ENCODE results near the gene EID3. TPM values are rescaled to one million over a fixed set of nuclear protein-coding genes. Genes with fewer than 3 reads are reported as not detected.

The EID3 gene
- total and polyA plus RNA-seq, 2 of the 8 experiments (the other 6 are each of a cell fraction or from before 2014, with no cell fraction given), result 1.2 to 2.8 TPM

- Histone ChIP-seq H3K27ac (ENCODE audit: low read depth, low read length) (no peak overlapping the region), H2AK5ac (ENCODE audit: low read depth, low read length) (no peak overlapping the region), H3K36me3 (ENCODE audit: control insufficient read depth in 2 of 4, insufficient read depth in 4 of 4, low read length in 3 of 4) (peaks cover 19 to 64% (median 43%) of the 10 kb centered on the region in 4 experiments), H3K23me2 (ENCODE audit: low read depth, low read length) (no peaks in the 10 kb centered on the region), H3K56ac (replicated peaks; ENCODE audit: insufficient read length, low read depth, low read length) (no peak overlapping the region), H2BK5ac (ENCODE audit: low read depth, low read length) (no peak overlapping the region), H4K5ac (ENCODE audit: insufficient read length, low read depth, low read length) (no peak overlapping the region), H3K27me3 (replicated peaks in 1 of 4; ENCODE audit: control insufficient read depth in 3 of 4, extremely low read depth in 1 of 4, insufficient read depth in 3 of 4, low read length in 3 of 4) (no peaks in the 10 kb centered on the region), H3K4ac (replicated peaks; ENCODE audit: insufficient read length, low read depth, low read length) (no peak overlapping the region), H3K23ac (ENCODE audit: insufficient read length) (no peak overlapping the region), H4K8ac (ENCODE audit: extremely low read depth, insufficient read depth, low read length) (no peak overlapping the region), H2AFZ (ENCODE audit: low read length) (no peak overlapping the region), H2BK120ac (replicated peaks; ENCODE audit: low read depth, low read length) (no peak overlapping the region), H3K4me1 (replicated peaks in 1 of 4; ENCODE audit: control insufficient read depth in 3 of 4, insufficient read depth in 4 of 4, low read length in 3 of 4) (peaks cover 0 to 3% (median under 1%) of the 10 kb centered on the region in 4 experiments; a peak in 2 of 7 replicates), H3K4me2 (ENCODE audit: insufficient read depth in 1 of 2, low read depth in 2 of 2, low read length in 2 of 2) (no peak overlapping the region), H3K79me1 (ENCODE audit: low read depth, low read length) (peaks cover 7% of the 10 kb centered on the region), H2BK20ac (ENCODE audit: low read length) (no peak overlapping the region), H3K18ac (ENCODE audit: extremely low read depth, low read length) (no peak overlapping the region), H4K20me1 (replicated peaks in 1 of 2; ENCODE audit: control insufficient read depth in 1 of 2, insufficient read depth in 2 of 2, low read length in 2 of 2) (peaks cover 5 to 7% of the 10 kb centered on the region in 2 experiments), H3K14ac (ENCODE audit: insufficient read length) (no peak overlapping the region), H3K9me3 (ENCODE audit: insufficient read depth in 2 of 2, low read depth in 1 of 2, low read length in 1 of 2) (no peaks in the 10 kb centered on the region), H3K9ac (replicated peaks in 1 of 4; ENCODE audit: extremely low read depth in 1 of 4, low read depth in 3 of 4, low read length in 3 of 4) (no peak overlapping the region), H2BK12ac (ENCODE audit: low read depth, low read length) (no peak overlapping the region), H4K91ac (replicated peaks; ENCODE audit: insufficient read length, low read length) (no peak overlapping the region), H2BK15ac (ENCODE audit: low read length) (no peak overlapping the region), H3K79me2 (ENCODE audit: control insufficient read depth in 1 of 2, insufficient read depth in 2 of 2, low read length in 2 of 2) (peaks cover 0 to 34% of the 10 kb centered on the region in 2 experiments; a peak in 2 of 4 replicates), H3K4me3 (ENCODE audit: extremely low read depth in 1 of 4, insufficient read depth in 2 of 4, low read depth in 3 of 4, low read length in 4 of 4) (no peak overlapping the region)
- no peak for FAIRE-seq
- DNase-seq (ENCODE audit: low read depth in 1 of 2, low spot score in 2 of 2), result no peak
- POLR2A ChIA-PET (ENCODE audit: partially characterized antibody), result interaction anchor here (1.5 to 1.8 kb wide), 2 partner anchors 9 to 12 kb away, joined by 5 read pairs; partner anchors contain the start of gene EID3
- 95% methylated on average over 1 of the region's 1 CpG; no CpG with 5 or more reads in 1 of the 2 experiments for WGBS, 2 experiments (ENCODE audit: extremely low coverage in 1 of 2, insufficient coverage in 1 of 2, insufficient read length in 1 of 2, insufficient replicate concordance in 2 of 2, low coverage in 1 of 2, low lambda C conversion rate in 2 of 2, missing lambda C conversion rate in 1 of 2)
- CTCF ChIA-PET (ENCODE audit: partially characterized antibody), result interaction anchor here (0.6 to 1.6 kb wide), 5 partner anchors 10 to 213 kb away, joined by 3 to 6 read pairs (median 3); no protein-coding TSS in a partner anchor
- TF ChIP-seq CHD2 (IDR thresholded peaks at IDR 0.05; ENCODE audit: low read length), result no peak
- TF ChIP-seq EGR1 (IDR thresholded peaks at IDR 0.05; ENCODE audit: borderline replicate concordance, low read depth, low read length), result no peak
- no peak for TF ChIP-seq CTBP2 (IDR thresholded peaks at IDR 0.05; ENCODE audit: borderline replicate concordance, insufficient read depth, insufficient read length, low read length)
- no peak for TF ChIP-seq TBP (IDR thresholded peaks at IDR 0.05; ENCODE audit: low read depth, low read length)
- TF ChIP-seq CBX5 (IDR thresholded peaks at IDR 0.05; ENCODE audit: low read depth, low read length), result no peak
- TF ChIP-seq CHD1 (IDR thresholded peaks at IDR 0.05; ENCODE audit: low read depth, low read length), result no peak
- no peak for TF ChIP-seq ATF3 (IDR thresholded peaks at IDR 0.05; ENCODE audit: insufficient read depth, low read depth, low read length)
- no peak for TF ChIP-seq TCF12 (IDR thresholded peaks at IDR 0.05; ENCODE audit: low read depth, low read length)
- no peak for TF ChIP-seq KDM5A (IDR thresholded peaks at IDR 0.05; ENCODE audit: low read length)
- no peak for TF ChIP-seq POLR2A (IDR thresholded peaks at IDR 0.05; ENCODE audit: control extremely low read depth in 1 of 2, low read depth in 2 of 2, low read length in 2 of 2)
- no peak for TF ChIP-seq RXRA (IDR thresholded peaks at IDR 0.05; ENCODE audit: insufficient read depth, low read depth, low read length)
- TF ChIP-seq POLR2AphosphoS5 (IDR thresholded peaks at IDR 0.05; ENCODE audit: low read depth, low read length), result no peak
- no peak for TF ChIP-seq HDAC2 (IDR thresholded peaks at IDR 0.05; ENCODE audit: borderline replicate concordance in 1 of 2, low read depth in 2 of 2, low read length in 2 of 2)
Observed at GRCh38 chr12:104312202-104312601, 8.7 kb downstream of the EID3 start.
